ENCODE measurements around the gene MATCAP1.

Gene MATCAP1

DNA sequence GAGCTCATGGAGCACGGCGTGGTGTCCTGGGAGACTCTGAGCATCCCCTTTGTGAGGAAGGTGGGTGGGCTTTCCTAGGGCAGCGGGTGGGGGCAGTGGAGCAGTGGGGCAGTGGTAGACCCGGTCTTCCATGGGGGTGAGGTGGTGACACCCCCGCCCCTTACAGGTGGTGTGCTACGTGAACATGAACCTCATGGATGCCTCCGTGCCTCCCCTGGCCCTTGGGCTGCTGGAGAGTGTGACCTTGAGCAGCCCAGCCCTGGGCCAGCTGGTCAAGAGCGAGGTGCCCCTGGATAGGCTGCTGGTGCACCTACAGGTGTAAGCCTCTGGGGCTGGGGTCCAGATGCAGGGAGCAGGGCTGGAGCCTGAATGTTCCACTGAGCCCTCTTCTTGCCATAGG is 16.7 kb upstream of the MATCAP1 start:
- no peak overlapping the region for H3K4me3 ChIP-seq (replicated peaks; ENCODE audit: low read depth, low read length)
- TF ChIP-seq, protein P1, sequence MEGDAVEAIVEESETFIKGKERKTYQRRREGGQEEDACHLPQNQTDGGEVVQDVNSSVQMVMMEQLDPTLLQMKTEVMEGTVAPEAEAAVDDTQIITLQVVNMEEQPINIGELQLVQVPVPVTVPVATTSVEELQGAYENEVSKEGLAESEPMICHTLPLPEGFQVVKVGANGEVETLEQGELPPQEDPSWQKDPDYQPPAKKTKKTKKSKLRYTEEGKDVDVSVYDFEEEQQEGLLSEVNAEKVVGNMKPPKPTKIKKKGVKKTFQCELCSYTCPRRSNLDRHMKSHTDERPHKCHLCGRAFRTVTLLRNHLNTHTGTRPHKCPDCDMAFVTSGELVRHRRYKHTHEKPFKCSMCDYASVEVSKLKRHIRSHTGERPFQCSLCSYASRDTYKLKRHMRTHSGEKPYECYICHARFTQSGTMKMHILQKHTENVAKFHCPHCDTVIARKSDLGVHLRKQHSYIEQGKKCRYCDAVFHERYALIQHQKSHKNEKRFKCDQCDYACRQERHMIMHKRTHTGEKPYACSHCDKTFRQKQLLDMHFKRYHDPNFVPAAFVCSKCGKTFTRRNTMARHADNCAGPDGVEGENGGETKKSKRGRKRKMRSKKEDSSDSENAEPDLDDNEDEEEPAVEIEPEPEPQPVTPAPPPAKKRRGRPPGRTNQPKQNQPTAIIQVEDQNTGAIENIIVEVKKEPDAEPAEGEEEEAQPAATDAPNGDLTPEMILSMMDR (IDR thresholded peaks at IDR 0.05; ENCODE audit: low read length, missing control alignments) = no peak
- DNase-seq (ENCODE audit: low read depth) = no peak

DNA sequence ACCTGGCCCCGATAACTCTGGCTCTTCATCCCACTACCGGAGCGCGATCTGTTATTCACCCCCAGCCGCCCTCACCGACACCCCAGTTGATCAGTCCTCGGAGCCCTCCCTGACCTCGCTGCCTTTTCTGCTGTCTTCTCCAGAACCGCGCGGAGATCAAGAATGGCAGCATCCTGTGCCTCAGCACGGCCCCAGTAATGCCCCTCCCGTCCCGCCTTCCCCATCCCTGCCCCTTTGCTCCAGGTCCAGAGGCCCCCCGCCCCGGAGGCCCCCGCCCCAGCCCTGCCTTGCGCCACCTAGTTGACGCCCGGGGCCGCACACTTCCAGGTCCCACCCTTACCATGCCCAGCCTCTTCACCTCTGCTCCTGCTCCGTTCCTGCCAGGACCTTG is 16.0 kb upstream of the MATCAP1 start:
- H3K4me3 ChIP-seq (replicated peaks; ENCODE audit: low read depth, low read length) = no peak overlapping the region
- TF ChIP-seq, protein P1 (IDR thresholded peaks at IDR 0.05; ENCODE audit: low read length, missing control alignments) = no peak
- DNase-seq (ENCODE audit: low read depth) = no peak

DNA sequence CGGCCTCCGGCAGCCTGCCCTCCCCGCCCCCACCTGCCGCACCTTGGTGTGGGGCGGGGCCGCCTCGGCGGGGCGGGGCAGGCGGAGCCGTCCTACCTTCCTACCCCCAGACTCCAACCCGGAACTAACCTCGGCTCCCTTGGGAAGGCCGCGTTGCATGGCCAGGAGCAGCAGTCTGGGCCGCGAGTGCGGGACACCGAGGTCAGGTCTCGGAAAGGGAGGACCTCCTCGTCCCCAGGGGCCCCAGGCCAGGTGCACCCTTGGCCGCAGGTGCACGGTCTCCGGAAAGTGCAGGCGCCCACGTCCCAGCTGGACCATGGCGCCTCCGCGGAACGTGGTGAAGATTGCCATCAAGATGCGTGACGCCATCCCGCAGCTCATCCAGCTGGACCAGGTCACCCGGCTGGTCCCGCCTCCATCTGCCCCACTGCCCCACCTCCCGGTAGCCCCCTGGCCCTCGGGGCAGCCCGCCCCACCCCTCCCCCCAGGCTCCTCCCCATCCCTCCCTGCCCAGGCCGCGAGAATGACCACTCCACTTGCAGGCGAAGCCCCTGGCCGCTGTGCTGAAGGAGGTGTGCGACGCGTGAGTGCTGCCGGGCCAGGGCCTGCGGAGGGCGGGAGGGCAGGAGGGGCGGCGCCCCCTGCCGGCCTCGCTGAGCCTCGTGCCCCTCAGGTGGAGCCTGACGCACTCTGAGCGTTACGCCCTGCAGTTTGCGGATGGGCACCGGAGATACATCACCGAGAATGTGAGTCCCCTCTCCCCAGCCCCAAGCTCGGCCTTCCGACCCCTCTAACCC is 15.4 kb upstream of the MATCAP1 start, which contains the start of gene ELMO3:
ELMO3 (plus strand) TSS at position 121 of the 797 bp plus-strand sequence; CDS start at position 317, 196 bp downstream.
- no peak for DNase-seq (ENCODE audit: low read depth)
- no peak within 1 kb of the TSS for H3K4me3 ChIP-seq (replicated peaks; ENCODE audit: low read depth, low read length)
- TF ChIP-seq, protein P1 (IDR thresholded peaks at IDR 0.05; ENCODE audit: low read length, missing control alignments) = peak; percentile 16

DNA sequence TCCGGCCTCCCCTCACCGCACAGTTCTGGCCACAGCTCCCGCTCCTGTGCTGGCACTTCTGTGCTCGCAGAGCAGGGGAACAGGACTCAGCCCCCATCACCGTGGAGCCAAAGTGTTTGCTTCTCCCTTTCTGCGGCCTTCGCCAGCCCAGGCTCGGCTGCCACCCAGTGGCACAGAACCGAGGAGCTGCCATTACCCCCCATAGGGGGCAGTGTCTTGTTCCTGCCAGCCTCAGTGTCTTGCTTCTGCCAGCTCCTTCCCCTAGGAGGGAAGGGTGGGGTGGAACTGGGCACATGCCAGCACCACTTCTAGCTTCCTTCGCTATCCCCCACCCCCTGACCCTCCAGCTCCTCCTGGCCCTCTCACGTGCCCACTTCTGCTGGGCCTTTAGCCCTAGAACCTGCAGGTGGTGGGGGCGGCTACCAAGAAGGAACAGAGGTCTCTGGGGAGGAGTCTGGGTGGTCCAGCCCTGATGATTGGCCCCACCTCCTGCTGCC is 14.5 kb upstream of the MATCAP1 start:
- no peak for DNase-seq (ENCODE audit: low read depth)
- TF ChIP-seq, protein P1 (IDR thresholded peaks at IDR 0.05; ENCODE audit: low read length, missing control alignments) = peak; percentile 60
- no peak overlapping the region for H3K4me3 ChIP-seq (replicated peaks; ENCODE audit: low read depth, low read length)

DNA sequence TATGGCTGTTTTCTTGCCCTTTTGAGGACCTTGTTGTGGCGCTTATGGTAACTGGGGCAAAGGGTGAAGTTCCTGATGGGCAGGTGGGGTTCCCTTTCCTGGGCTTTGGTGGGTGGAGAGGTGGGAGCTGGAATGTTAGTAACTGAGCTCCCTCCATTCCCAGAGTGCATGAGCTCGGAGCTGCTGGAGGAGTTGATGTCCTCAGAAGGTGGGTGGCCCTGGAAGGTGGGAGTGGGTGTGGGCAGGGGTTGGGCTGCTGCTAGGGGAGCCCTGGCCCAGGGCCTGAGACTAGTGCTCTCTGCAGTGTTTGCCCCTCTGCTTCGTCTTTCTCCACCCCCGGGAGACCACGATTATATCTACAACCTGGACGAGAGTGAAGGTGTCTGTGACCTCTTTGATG is 13.9 kb upstream of the MATCAP1 start:
- H3K4me3 ChIP-seq (replicated peaks; ENCODE audit: low read depth, low read length) = no peak overlapping the region
- no peak for DNase-seq (ENCODE audit: low read depth)
- TF ChIP-seq, protein P1 (IDR thresholded peaks at IDR 0.05; ENCODE audit: low read length, missing control alignments) = no peak

DNA sequence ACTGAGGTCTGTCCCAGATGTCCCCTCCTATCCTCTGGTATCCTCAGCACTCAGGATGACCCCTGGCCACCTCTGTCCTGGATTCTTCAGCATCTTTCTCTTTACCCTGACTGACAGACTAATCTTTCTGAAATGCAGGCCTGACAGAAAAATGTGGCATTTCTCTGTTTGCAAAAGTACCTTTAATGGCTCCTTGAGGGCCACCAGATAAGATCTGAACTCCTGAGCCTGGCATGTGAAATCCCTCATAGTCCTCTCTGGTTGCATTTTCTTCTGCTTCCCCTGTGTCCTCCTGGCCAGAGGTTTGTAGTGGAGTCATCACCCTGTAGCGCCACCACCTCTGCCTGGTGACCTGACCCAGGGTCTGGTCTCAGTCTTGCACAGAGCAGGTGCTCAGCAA is 13.1 kb upstream of the MATCAP1 start:
- no peak overlapping the region for H3K4me3 ChIP-seq (replicated peaks; ENCODE audit: low read depth, low read length)
- TF ChIP-seq, protein P1 (IDR thresholded peaks at IDR 0.05; ENCODE audit: low read length, missing control alignments) = no peak
- no peak for DNase-seq (ENCODE audit: low read depth)
